Duodenal mucosa (tissue), 2 donors: ENCODE data around the gene RASSF4.
"Not testable (repeated sequence)": the region's sequence is repeated elsewhere in the genome, so short reads cannot be mapped to it uniquely, and the experiment has no call there.

Experiments used
- H3K27ac ChIP-seq: one replicate; pipeline ENCODE4 v1.7.0; 2013; ENCODE audit warnings: low read depth, low read length
- H3K27me3 ChIP-seq, 2 donors: one replicate each; pipeline ENCODE4 v1.7.0; 2013; ENCODE audit warnings: low read length in 2 of 2, control low read depth in 1 of 2; ENCODE audit not compliant: insufficient read depth in 2 of 2, control insufficient read depth in 1 of 2
- H3K36me3 ChIP-seq, 2 donors: one replicate each; pipeline ENCODE4 v1.7.0; 2013; ENCODE audit warnings: low read length in 2 of 2, control low read depth in 1 of 2; ENCODE audit not compliant: insufficient read depth in 2 of 2, control insufficient read depth in 1 of 2
- H3K4me1 ChIP-seq, 2 donors: one replicate each; pipeline ENCODE4 v1.7.0; 2013; ENCODE audit warnings: low read length in 2 of 2, control low read depth in 1 of 2; ENCODE audit not compliant: insufficient read depth in 2 of 2, control insufficient read depth in 1 of 2
- H3K4me3 ChIP-seq, 2 donors: one replicate each; pipeline ENCODE4 v1.7.0; 2013; ENCODE audit warnings: low read length in 2 of 2, low read depth in 1 of 2
- H3K9ac ChIP-seq, 2 donors: one replicate each; pipeline ENCODE4 v1.7.0; 2013; ENCODE audit warnings: low read length in 2 of 2, low read depth in 1 of 2
- H3K9me3 ChIP-seq, 2 donors: one replicate each; pipeline ENCODE4 v1.7.0; 2013; ENCODE audit warnings: low read length in 2 of 2, control low read depth in 1 of 2; ENCODE audit not compliant: control insufficient read depth in 1 of 2

The RASSF4 gene

GRCh38 chr10:45001381-45002148 is 42.0 kb downstream of the RASSF4 start:
- Histone ChIP-seq H3K9ac (peak overlapping the region; percentile 87 to 91), H3K4me1 (peaks cover 18 to 22% of the 10 kb centered on the region in 2 donors), H3K36me3 (peaks cover 3 to 9% of the 10 kb centered on the region in 2 donors)

GRCh38 chr10:45003432-45004000 is 43.9 kb downstream of the RASSF4 start:
- no peaks in the 10 kb centered on the region for H3K9me3 ChIP-seq
- no peak overlapping the region for H3K27ac ChIP-seq
- peaks cover 3 to 9% of the 10 kb centered on the region in 2 donors for H3K36me3 ChIP-seq
- H3K27me3 ChIP-seq = no peaks in the 10 kb centered on the region
- H3K4me1 ChIP-seq = peaks cover 13 to 17% of the 10 kb centered on the region in 2 donors
- no peak overlapping the region for H3K4me3 ChIP-seq
- H3K9ac ChIP-seq = no peak overlapping the region

More at GRCh38 chr10:45001381-45002148, 42.0 kb downstream of the RASSF4 start:
- Histone ChIP-seq H3K27me3 (no peaks in the 10 kb centered on the region), H3K4me3 (peak overlapping the region; percentile 86 to 90), H3K9me3 (no peaks in the 10 kb centered on the region), H3K27ac (peak overlapping the region; percentile 92)

- H3K4me1 ChIP-seq = peaks cover 13 to 17% of the 10 kb centered on the region in 2 donors
- no peak overlapping the region for H3K9ac ChIP-seq
- no peaks in the 10 kb centered on the region for H3K9me3 ChIP-seq
Observed at GRCh38 chr10:45004661-45005060, 45.1 kb downstream of the RASSF4 start.

GRCh38 chr10:45005284-45005683 is 45.7 kb downstream of the RASSF4 start:
- Histone ChIP-seq H3K27ac (no peak overlapping the region), H3K9me3 (no peaks in the 10 kb centered on the region), H3K4me3 (no peak overlapping the region), H3K27me3 (no peaks in the 10 kb centered on the region), H3K36me3 (peaks cover 3 to 9% of the 10 kb centered on the region in 2 donors), H3K4me1 (peaks cover 10 to 12% of the 10 kb centered on the region in 2 donors), H3K9ac (no peak overlapping the region)

More at GRCh38 chr10:45004661-45005060, 45.1 kb downstream of the RASSF4 start:
- no peaks in the 10 kb centered on the region for H3K27me3 ChIP-seq
- H3K27ac ChIP-seq = no peak overlapping the region
- peaks cover 3 to 9% of the 10 kb centered on the region in 2 donors for H3K36me3 ChIP-seq
- no peak overlapping the region for H3K4me3 ChIP-seq

- H3K27ac ChIP-seq = no peak overlapping the region
- H3K9ac ChIP-seq = no peak overlapping the region
- H3K36me3 ChIP-seq = peaks cover 3 to 9% of the 10 kb centered on the region in 2 donors
- H3K9me3 ChIP-seq = no peaks in the 10 kb centered on the region
- H3K4me1 ChIP-seq = peaks cover 6 to 10% of the 10 kb centered on the region in 2 donors
- H3K4me3 ChIP-seq = no peak overlapping the region
- no peaks in the 10 kb centered on the region for H3K27me3 ChIP-seq
Observed at GRCh38 chr10:45006276-45007030, 46.9 kb downstream of the RASSF4 start.

GRCh38 chr10:45008524-45009161 is 49.0 kb downstream of the RASSF4 start:
- no peak overlapping the region for H3K9ac ChIP-seq
- no peak overlapping the region for H3K4me3 ChIP-seq
- no peaks in the 10 kb centered on the region for H3K9me3 ChIP-seq

GRCh38 chr10:45014557-45014956 is 55.0 kb downstream of the RASSF4 start:
- H3K27me3 ChIP-seq, H3K4me1 ChIP-seq, H3K27ac ChIP-seq, H3K4me3 ChIP-seq, H3K9ac ChIP-seq, H3K36me3 ChIP-seq, H3K9me3 ChIP-seq: not testable (repeated sequence)

More at GRCh38 chr10:45008524-45009161, 49.0 kb downstream of the RASSF4 start:
- peaks cover 3 to 6% of the 10 kb centered on the region in 2 donors for H3K36me3 ChIP-seq
- no peak overlapping the region for H3K27ac ChIP-seq
- H3K27me3 ChIP-seq = no peaks in the 10 kb centered on the region
- H3K4me1 ChIP-seq = no peaks in the 10 kb centered on the region

GRCh38 chr10:45015590-45015989 is 56.0 kb downstream of the RASSF4 start:
- H3K9ac ChIP-seq = no peak overlapping the region
- no peak overlapping the region for H3K4me3 ChIP-seq
- no peaks in the 10 kb centered on the region for H3K4me1 ChIP-seq

GRCh38 chr10:45023426-45023825 is 63.8 kb downstream of the RASSF4 start:
- Histone ChIP-seq H3K9me3 (no peaks in the 10 kb centered on the region), H3K4me1 (no peaks in the 10 kb centered on the region), H3K36me3 (no peaks in the 10 kb centered on the region), H3K4me3 (no peak overlapping the region), H3K9ac (no peak overlapping the region), H3K27ac (no peak overlapping the region), H3K27me3 (no peaks in the 10 kb centered on the region)

More at GRCh38 chr10:45015590-45015989, 56.0 kb downstream of the RASSF4 start:
- H3K9me3 ChIP-seq = no peaks in the 10 kb centered on the region
- H3K27ac ChIP-seq = no peak overlapping the region
- no peaks in the 10 kb centered on the region for H3K36me3 ChIP-seq
- H3K27me3 ChIP-seq = no peaks in the 10 kb centered on the region
